ENCODE results near the gene RAB26.

RAB26 gene

DNA sequence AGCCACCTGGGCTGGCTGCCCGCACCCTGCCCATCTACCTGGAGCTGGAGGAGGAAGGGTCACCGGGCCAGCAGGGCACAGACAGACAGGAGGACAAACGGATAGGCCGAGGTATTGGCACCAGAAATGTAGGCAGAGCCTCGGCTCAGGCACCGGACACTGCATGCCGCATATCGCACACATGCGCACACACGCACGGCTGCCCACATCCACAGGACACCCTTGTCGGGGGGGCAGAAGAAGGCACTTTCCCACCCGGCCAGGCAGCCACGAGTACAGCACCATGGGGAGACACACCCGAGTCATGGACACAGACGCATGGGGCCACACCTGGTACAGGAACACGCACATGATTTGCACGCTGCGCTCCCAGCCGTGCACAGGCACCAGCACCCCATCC is 33.5 kb downstream of the RAB26 start:
- no peak for DNase-seq

DNA sequence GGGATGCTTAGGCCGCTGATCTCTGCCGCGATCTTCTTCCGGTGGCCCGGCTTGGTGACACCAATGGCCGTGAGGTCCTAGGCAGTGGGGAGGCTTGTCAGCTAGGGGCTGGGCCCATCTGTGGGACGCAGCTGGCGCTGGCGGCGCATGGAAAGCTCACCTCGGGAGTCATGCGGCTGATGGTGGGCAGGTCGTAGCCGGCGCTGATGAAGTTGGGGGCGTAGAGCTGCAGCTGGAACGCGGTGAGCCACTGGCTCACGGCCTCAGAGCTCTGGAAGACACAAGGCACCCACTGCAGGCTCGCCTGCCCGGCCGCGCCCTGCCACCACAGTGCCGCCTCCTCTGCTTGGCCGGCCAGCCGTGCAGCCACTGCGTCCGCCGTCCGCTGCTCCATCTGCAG is 35.2 kb downstream of the RAB26 start:
- no peak for DNase-seq

DNA sequence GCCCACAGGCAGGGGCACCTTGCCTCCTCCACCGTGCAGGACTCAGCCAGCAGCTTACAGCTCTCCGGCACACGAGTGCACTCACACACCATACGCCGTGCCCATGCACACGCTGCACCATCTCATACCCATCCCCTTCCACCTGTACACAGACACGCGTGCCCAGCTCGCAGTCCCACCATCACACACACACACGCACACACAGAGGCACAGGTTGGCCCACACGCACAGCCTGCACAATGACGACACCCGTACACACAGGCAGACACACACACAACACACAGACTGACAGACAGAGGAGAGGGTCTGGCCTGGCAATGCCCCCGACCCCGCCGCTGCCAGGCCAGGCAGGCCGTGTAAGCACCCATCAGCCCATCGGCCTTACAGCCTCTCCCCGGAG is 35.9 kb downstream of the RAB26 start:
- no peak for DNase-seq

DNA sequence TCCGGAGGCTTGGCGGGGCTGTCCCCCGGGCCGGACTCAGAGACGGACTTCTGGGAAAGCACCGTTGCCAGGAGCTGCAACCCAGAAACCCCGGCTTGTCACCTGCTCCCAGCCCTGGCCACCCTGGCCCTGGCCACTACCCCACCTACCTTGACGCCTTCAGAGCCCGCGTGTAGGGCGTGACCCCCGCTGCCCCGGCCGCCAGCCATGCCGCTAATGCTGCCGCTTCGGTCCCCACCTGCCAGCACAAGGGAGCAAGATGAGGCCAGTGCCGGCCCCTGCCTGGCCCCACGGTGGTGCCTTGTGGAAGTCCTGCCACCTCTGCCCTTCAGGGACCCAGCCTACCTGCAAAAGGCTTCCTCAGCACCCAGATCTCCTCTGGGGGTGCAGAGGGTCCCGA is 36.5 kb downstream of the RAB26 start:
- no peak for DNase-seq

DNA sequence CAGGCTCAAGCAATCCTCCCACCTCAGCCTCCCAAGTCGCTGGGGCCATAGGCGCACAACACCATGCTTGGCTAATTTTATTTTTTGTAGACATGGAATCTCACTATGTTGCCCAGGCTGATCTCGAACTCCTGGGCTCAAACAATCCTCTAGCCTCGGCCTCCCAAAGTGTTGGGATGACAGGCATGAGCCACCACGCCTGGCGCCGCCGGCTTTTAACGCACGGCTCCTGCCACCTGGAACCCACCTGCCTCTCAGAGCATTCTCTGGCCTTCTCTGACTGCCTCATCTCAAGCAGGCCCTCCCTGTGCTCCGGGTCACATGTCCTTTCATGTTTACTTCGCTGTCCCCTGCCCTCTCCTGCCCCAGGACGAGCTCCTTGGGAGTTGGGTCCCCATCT is 37.6 kb downstream of the RAB26 start:
- no peak for DNase-seq

DNA sequence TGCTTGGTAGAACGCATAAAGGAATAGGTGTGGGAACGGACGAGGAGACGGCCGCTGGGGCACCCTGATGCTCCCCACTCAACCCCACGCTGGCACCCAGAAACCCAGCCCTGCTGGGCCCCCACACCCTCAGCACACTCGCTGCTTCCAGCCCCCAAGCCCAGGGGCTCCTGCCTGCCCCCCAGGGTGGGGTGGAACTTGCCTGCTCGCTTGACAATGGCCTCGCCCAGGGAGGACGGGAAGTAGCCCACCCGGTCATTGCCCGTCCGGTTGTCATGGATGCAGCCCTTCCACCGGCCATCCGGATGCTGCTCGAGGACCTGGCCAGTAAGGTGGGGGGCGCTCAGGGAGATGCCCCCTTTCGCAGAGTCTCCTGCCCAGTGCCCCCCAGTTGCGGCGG is 38.1 kb downstream of the RAB26 start:
- DNase-seq = no peak

DNA sequence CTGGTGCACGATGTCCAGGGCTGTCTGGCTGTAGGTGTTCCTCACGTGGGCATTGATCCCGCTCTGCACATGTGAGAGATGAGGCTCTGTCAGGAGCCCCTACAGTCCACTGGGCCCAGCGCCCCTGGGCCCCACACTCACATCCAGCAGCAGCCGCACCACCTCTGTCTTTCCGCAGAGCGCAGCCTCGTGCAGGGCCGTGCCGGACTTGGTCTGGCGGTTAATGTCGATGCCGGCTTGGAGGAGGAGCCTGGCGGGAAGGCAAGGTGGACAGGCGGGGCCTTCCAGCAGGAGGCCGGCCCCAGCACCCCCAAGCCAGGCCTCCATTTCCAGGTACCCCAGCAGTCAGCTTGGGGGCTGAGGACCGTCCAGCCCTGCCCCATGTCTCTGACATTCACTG is 38.8 kb downstream of the RAB26 start:
- DNase-seq = no peak

DNA sequence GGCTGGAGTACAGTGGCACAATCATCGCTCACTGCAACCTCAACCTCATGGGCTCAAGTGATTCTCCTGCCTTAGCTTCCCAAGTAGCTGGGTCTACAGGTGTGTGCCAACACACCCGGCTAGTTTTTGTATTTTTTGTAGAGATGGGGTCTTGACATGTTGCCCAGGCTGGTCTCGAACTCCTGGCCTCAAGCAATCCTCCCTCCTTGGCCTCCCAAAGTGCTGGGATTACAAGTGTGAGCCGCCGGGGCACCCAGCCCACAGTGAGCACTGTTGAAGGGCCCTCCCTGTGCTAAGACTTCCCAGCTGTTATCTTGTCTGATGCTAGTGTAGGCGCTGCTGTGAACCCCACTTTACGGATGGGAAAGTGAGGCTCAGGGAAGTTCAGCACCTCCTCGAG is 40.0 kb downstream of the RAB26 start:
- no peak for DNase-seq

DNA sequence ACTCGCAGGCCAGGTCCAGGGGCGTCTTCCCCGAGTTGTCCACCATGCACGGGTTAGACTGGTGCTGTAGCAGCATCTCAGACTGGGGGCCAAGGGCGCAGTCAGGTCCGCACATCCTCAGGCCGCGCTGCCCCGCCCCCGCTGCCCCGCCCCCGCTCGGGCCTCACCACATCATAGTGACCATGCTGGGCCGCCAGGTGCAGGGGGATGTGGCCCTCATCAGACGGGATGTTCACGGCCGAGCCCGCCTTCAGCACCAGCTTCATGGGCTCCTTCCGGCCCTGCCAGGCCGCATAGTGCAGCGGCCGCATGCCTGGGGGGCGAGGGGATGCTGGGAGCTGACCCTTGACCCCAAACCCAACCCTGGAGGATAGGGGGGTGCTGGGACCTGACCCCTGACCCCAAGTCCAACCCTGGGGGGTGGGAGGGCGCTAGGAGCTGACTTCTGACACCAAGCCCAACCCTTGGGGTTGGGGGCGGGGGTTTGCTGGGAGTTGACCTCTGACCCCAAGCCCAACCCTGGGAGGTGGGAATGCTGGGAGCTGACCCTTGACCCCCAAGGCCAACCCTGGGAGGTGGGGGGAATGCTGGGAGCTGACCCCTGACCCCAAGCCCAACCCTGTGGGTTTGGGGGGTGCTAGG is 40.9 kb downstream of the RAB26 start:
- no peak for DNase-seq

DNA sequence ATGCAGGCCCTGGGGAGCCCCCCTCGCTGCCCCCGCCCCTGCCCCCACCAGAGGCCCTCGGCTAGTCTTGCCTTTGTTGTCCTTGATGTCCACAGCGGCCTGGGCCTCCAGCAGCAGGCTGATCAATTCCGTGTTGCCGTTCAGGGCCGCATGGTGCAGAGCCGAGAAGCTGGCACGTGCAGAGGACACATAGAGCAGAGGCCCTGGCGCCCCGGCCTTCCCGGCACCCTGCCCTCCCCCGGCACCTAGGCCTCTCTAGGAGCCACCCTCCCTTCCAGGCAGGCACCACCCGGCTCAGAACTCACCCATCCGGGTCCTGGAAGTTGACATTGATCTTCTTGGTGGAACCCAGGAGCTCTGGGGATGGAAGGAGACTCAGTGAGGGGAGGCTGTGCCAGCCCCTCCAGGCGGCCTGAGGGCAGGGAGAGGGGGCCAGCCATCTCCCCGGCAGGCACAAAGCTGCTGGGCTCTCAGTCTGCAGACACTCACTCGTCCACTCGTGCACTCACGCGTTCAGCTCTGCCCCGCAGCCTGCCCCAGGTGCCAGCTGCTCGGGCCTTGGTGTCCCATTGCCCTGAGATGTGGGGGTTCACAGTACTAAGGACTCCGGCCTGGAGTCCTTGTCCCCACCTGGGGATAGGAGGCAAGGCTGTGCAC is 41.7 kb downstream of the RAB26 start:
- DNase-seq = no peak

DNA sequence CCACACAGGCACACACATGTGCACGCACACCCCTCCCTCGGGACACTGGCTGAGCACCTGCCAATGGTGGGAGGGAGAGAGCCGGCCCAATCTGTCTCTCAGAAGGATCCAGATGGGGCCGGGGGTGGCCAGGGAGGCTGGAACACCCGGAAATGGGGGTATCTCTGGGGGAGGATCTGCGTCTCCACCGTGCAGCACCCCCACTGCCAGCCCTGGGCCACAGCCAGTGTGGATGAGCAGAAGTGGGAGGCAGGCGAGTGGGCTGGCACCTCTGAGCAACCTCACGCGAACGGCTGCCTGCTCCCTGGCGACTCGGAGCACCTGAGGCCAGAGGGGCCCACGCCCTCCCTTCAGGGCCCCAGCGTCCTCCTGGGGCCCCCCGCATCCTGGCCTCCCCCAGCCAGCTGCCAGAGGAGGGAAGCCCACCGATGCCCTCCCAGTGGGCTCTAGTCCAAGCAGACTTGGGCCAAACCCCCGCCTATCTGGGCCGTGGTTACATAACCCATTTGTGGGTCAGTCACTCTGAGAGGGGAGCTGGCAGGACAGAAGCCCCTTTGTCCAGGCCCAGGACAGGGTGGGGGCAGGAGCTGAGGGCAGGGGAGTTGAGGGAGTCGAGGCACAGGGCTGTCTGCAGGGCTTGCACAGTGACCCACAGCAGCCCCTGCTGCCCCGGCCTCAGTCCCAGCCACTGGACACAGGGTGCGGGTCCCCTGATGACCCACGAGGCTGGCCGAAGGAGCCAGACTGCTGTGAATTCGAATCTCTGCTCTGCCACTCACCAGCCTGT is 42.4 kb downstream of the RAB26 start:
- DNase-seq = no peak

DNA sequence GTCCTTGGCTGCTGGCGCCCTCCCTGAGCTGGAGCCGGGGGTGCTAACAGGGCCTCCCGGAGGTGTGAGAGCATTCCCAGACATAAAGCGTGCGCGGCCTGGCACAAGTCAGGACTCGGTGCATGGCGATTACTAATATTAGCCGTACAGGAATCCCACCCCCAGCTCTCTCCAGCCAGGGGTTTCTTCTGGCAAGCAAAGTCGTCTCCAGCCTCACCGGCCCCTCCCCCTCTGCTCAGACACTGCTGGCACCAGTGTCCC is 43.0 kb downstream of the RAB26 start:
- DNase-seq = no peak

DNA sequence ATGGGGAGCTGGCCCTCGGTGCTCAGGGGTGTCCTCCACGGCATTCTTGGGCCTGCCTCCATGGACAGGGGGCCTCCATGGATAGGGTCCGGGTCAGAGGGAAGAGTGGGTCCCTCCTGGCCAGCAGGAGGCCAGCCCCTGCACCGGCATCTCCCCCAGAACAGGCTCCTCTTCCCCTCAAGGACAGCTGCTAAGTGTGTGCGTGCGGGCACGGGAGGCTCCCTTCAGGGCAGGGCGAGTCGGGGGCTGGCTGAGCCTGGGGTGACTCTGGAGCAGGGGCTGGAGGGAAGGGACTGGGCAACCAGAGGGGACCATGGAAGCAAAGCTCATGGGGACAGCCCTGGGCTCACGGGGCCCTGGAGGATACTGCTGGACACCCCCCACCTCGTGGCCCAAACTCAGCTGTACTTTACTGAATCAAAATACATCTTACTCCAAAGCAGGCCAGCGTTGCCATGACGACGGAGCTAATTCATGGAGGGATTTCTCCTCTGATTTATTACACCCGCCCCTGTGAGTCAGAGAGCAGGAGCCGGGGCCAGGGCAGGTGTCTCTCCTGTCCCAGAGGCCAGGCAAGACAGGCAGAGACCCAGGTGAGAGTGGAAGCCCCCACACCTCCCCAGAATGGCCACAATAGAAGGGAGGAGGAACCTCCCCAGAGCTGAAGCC is 45.9 kb downstream of the RAB26 start:
- DNase-seq = peak; percentile 58

DNA sequence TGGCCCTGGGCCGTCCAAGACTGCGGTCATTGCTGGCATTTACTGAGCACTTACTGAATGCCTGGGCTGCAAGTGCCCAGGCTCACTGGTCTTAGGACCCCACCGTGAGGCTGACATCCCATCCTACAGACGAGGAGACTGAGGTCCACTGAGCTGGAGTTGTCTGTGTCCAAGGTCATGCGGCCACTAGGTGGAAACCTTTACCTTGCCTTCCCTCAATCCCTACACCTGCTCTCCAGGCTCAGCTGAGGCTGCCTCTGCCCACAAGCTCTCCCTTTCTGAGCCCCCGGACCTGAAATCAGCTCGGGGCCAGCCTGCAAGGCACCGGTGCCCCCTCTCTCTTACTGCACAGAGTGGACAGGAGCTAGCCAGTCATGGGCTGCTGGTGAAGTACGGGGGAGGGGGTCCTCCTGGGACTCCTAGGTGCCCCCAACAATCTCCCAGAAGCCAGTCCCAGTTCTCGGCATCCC is 46.5 kb downstream of the RAB26 start:
- DNase-seq = peak; percentile 24

DNA sequence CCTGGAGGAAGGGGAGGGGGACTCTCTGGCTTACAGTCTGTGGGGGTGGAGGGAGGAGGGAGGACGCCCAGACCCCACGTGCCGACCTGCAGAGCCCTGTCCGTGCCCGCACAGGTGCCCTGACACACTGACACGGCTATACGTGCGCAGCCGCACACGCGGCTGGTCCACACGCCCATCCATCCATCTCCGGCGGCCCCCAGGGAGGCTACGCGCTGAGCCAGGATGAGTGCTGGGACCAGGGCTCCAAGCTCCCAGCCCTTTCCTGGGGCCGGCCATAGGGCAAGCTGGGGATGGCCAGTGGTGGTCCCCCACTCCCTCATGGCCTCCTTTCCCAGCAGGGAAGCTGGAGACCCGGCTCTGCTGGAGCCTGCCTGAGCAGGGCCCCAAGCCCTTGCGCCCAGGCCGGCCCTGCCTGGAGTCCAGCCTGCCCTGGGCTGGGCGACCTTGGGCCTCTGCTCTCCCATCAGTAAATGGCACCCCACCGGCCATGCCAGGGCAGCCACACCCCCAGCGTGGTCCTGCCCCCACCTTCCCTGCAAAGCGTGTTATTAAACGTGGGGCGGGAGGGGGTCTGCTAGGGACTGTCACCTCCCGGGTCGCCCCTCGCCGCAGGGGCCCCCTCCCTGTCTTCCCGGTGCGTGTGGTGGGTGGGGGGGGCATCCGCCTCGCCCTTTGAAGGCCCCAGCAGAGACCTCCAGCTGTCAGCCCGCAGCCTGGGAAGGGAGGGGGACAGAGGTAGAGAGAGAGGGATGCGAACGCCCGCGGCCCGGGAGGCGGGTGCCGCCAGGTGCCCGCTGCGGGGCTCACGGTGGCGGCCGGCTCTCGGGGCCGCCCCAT is 47.1 kb downstream of the RAB26 start:
- no peak for DNase-seq

DNA sequence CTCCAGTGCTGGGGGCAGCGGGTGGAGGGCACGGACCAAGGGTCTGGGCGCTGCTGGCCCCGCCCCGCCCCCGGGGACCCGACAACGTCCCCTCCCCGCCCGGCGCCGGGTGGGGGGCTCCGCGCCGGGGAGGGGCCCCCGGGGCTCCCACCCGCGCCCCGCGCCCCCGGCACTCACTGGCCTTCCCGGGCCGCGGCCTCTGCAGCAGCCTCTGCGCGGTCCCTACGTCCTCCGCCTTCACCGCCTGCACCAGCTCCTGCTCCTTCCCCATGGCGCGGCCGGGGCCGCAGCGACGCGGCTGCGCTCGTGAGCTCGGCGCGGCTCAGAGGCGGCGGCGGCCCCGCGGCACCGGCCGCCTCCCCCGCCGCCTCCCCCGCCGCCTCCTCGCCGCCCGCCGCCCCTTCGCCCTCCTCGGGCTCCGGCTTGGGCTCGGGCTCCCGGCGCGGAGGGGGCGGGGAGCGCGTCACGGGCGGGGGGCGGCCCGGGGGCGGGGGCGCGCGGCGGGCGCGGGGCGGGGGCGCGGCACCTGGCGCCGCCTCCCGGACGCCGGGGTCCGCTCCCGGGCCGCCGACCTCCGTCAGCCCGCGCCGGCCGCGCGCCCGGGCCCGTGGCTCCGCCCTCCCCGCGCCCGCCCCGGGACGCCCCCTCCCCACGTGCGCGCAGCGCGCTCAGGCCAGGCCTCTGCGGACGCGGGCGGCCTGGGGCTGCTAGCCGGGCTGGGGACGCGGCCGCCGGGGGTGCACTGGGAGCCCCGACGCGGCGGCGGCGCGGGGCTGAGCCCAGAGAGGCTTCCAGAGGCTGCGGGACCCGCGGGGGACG is 47.9 kb downstream of the RAB26 start, which contains the start of gene CASKIN1:
CASKIN1 (minus strand) TSS at position 444 of the 819 bp plus-strand sequence; CDS start at position 271, 173 bp downstream.
- DNase-seq = no peak

DNA sequence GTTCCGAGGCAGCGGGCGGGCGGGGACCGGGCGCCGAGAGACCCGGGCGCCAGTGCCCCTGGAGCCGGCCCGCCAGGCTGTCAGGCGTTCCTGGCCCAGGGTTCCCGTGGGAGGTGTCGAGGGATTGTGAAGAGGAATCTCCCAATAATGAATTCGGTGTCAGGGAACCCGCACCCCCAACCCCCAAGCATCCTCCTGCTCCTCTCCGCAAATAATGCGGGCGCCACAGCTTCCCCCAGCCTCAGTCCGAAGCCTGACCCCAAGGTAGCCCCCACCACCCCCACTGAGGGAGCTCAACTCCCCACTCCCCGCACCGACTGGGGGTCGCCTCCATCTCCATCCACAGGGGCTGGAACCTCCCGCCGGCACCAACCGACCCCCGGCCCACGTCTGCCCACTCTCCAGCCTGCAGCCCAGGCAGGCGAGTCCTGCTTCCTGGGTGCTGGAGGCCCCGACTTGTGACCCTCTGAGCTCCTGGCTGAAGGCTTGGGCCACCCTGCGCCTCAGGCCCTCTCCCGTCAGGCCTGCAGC is 48.6 kb downstream of the RAB26 start:
- no peak for DNase-seq

DNA sequence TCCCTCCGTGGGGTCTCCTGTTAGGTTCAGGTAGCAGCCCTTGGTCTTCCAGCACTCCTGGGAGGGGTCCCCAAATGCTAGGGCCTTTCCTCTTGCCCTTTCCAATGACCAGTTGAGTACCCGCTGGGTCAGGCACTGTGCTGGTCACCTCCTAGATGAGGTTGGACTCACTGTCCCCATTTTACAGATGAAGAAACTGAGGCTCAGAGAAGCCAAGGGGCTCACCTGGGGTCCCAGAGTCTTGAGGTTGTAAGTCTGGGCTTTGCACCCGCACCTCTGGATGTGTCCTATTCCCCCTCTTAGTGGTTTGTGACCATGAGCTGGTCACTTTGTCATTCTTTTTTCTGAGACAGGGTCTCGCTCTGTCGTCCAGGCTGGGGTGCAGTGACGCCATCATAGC is 49.3 kb downstream of the RAB26 start:
- DNase-seq = no peak

DNA sequence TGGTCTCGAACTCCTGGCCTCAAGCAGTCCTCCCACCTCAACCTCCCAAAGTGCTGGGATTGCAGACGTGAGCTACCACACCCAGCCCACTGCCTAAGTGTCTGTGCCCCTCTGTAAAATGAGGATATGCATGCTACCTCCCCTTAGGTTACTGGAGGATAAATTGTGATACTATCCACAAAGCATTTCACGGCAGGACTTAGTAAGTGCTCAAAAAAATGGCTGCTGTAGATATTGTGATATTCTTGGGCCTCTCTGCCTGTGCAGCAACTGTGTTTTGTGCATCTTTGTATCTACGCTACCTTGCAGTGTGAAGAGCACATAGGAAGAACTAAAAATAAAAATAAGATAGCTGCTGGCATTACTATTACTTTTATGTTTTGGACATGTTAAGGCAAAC is 49.9 kb downstream of the RAB26 start:
- no peak for DNase-seq

DNA sequence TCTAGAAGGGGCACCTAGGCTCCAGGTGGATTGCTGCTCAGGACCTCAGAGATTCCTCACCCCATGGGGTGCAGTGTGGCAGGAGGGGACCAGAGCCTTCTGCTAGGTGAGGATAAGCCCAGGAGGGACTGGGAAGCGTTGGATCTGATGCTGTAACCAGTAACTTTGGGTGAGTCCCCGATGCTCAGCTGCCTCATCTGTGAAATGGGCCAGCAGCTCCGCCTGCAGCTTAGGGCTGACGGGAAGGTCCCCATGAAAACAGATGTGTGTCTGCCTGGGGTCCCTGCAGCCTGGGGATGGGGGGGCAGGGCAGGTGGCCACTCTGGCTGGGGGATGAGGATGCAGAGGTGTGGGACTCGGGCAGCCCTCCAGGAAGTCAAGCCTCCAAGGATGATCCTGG is 50.7 kb downstream of the RAB26 start:
- no peak for DNase-seq

DNA sequence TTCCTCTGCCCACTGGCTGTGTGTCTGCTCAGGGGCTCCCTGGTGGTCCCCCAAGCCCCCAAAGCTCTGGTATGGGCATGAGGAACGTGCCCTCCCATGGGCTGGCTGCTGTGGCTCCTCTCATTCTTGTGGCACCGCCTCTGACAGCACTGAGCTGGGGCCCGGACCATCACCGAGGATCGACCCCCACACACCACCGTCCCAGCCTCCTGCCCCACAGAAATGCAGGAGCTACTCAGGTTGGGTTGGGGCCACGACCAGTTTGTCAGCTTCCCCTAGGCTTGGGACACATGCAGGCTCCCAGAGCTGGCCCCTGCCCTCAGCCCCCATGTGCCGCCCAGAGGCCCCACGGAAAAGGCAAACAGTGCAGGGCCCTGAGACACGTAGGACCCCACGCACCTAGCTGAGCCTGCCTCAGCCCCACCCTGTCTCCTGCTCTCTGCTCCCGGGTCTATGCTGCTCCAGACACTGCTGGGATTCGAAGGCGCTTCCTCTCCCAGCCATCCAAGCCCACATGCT is 51.3 kb downstream of the RAB26 start:
- no peak for DNase-seq

Data from HCEC 1CT (cell line).